CD4-positive, CD25-positive, alpha-beta regulatory T cell (primary cell): Measurements from ENCODE around the gene VGLL1. TPM values are rescaled to one million over a fixed set of nuclear protein-coding genes. Genes with fewer than 3 reads are reported as not detected.
A peak's percentile ranks its signal among the peaks of the same experiment; 100 is the strongest.

Experiments
- ATAC-seq, 2 donors: fragments of 150-1000 bp; cut with Tn5 transposase; one replicate each; pipeline ENCODE4 v1.10.0; 2021; ENCODE audit warnings: low read depth in 2 of 2, moderate number of reproducible peaks in 2 of 2, moderate library complexity in 1 of 2
- DNase-seq, 3 donors: peaks; one replicate each; pipeline versions ENCODE4 v3.0.0 to v3.0.0-alpha.2; 2012 to 2022; ENCODE audit warnings: mixed read lengths in 1 of 3
- H3K27ac ChIP-seq: one replicate; pipeline ENCODE4 v1.7.0; 2013; ENCODE audit warnings: mild to moderate bottlenecking, low read length; ENCODE audit not compliant: insufficient read depth, poor library complexity, severe bottlenecking
- H3K27me3 ChIP-seq: one replicate; pipeline ENCODE4 v1.7.0; 2013; ENCODE audit warnings: low read length; ENCODE audit not compliant: control insufficient read depth, insufficient read depth
- H3K36me3 ChIP-seq: one replicate; pipeline ENCODE4 v1.7.0; 2013; ENCODE audit warnings: mild to moderate bottlenecking, low read length, moderate library complexity; ENCODE audit not compliant: control insufficient read depth, insufficient read depth
- H3K4me1 ChIP-seq: 2 replicates; pipeline ENCODE4 v1.7.0; 2013; ENCODE audit warnings: mild to moderate bottlenecking, low read length; ENCODE audit not compliant: insufficient read depth, control insufficient read depth, poor library complexity, severe bottlenecking
- H3K4me3 ChIP-seq: one replicate; pipeline ENCODE4 v1.7.0; 2013; ENCODE audit warnings: low read depth, mild to moderate bottlenecking, low read length, moderate library complexity
- H3K9me3 ChIP-seq, 2 experiments: 1 replicate in 1 of 2; 2 replicates in 1 of 2; pipeline ENCODE4 v1.7.0; 2013; ENCODE audit warnings: low read length in 2 of 2, mild to moderate bottlenecking in 1 of 2, moderate library complexity in 1 of 2; ENCODE audit not compliant: control insufficient read depth in 2 of 2
- H3K27ac Mint-ChIP-seq, 3 donors: one replicate each; pipeline ENCODE4 v1.8.0; 2020 to 2022; ENCODE audit warnings: mild to moderate bottlenecking in 3 of 3, mixed read lengths in 3 of 3, moderate library complexity in 2 of 3
- H3K27me3 Mint-ChIP-seq: one replicate; pipeline ENCODE4 v1.8.0; 2022; ENCODE audit warnings: mild to moderate bottlenecking, mixed read lengths
- H3K36me3 Mint-ChIP-seq: one replicate; pipeline ENCODE4 v1.8.0; 2020; ENCODE audit warnings: mixed read lengths
- H3K4me1 Mint-ChIP-seq, 4 donors: one replicate each; pipeline ENCODE4 v1.8.0; 2020 to 2022; ENCODE audit warnings: mixed read lengths in 4 of 4, mild to moderate bottlenecking in 1 of 4
- H3K4me3 Mint-ChIP-seq, 4 donors: one replicate each; pipeline ENCODE4 v1.8.0; 2020 to 2022; ENCODE audit warnings: mild to moderate bottlenecking in 4 of 4, mixed read lengths in 4 of 4, moderate library complexity in 3 of 4
- H3K9me3 Mint-ChIP-seq, 7 donors: one replicate each; pipeline ENCODE4 v1.8.0; 2020 to 2022; ENCODE audit warnings: mixed read lengths in 7 of 7, mild to moderate bottlenecking in 3 of 7, moderate library complexity in 2 of 7
- polyA plus RNA-seq, 4 donors: library from polyadenylated mRNA; unstranded; fragments of 300-500 nt; fragmentation: Illumina TruSeq; gene quantifications; one replicate each; pipeline ENCODE4 v1.2.3, GENCODE V29; 2021
- total RNA-seq: library from RNA; stranded (reverse); gene quantifications from one replicate; pipeline ENCODE4 v1.2.3, GENCODE V29; 2022

The VGLL1 gene
- total RNA-seq, result not detected
- polyA plus RNA-seq, result not detected

GRCh38 chrX:136531951-136532350 lies at the start of gene VGLL1:
TSS of gene VGLL1 (plus strand) at chrX:136532215. CDS start at chrX:136536021, 3,806 bp downstream.
- peaks cover 0 to 5% (median 1%) of the 10 kb centered on the region in 4 donors for H3K4me1 Mint-ChIP-seq
- Histone ChIP-seq H3K9me3 (no peaks in the 10 kb centered on the region), H3K36me3 (no peaks in the 10 kb centered on the region), H3K27me3 (no peaks in the 10 kb centered on the region), H3K4me3 (no peak within 1 kb of the TSS), H3K27ac (no peak within 1 kb of the TSS), H3K4me1 (no peaks in the 10 kb centered on the region)
- H3K9me3 Mint-ChIP-seq, result peaks cover 0 to 2% (median 0%) of the 10 kb centered on the region in 7 donors
- H3K27me3 Mint-ChIP-seq, result peaks cover 21% of the 10 kb centered on the region
- H3K36me3 Mint-ChIP-seq, result no peaks in the 10 kb centered on the region
- no peak within 1 kb of the TSS for H3K27ac Mint-ChIP-seq
- no peak for ATAC-seq
- DNase-seq, result no peak
- no peak within 1 kb of the TSS for H3K4me3 Mint-ChIP-seq

GRCh38 chrX:136487647-136488046 lies 44.4 kb upstream of the VGLL1 start, which contains the start of gene BRS3:
TSS of gene BRS3 (plus strand) at chrX:136487947. CDS start at chrX:136488115, 168 bp downstream.
- no peak within 1 kb of the TSS for H3K4me3 Mint-ChIP-seq
- Histone ChIP-seq H3K4me3 (no peak within 1 kb of the TSS), H3K4me1 (no peaks in the 10 kb centered on the region), H3K27ac (no peak within 1 kb of the TSS), H3K9me3 (no peaks in the 10 kb centered on the region), H3K27me3 (peaks cover 15% of the 10 kb centered on the region), H3K36me3 (no peaks in the 10 kb centered on the region)
- no peak for DNase-seq
- no peak within 1 kb of the TSS for H3K27ac Mint-ChIP-seq
- H3K4me1 Mint-ChIP-seq, result no peaks in the 10 kb centered on the region
- no peaks in the 10 kb centered on the region for H3K36me3 Mint-ChIP-seq
- ATAC-seq, result no peak
- H3K27me3 Mint-ChIP-seq, result peaks cover 53% of the 10 kb centered on the region
- peaks cover 0 to 1% (median 0%) of the 10 kb centered on the region in 7 donors for H3K9me3 Mint-ChIP-seq

GRCh38 chrX:136488706-136489105 lies 43.3 kb upstream of the VGLL1 start:
- Histone ChIP-seq H3K27me3 (peaks cover 12% of the 10 kb centered on the region), H3K4me1 (no peaks in the 10 kb centered on the region), H3K9me3 (no peaks in the 10 kb centered on the region), H3K4me3 (no peak overlapping the region), H3K36me3 (no peaks in the 10 kb centered on the region), H3K27ac (no peak overlapping the region)
- Mint-ChIP-seq H3K27me3 (peaks cover 48% of the 10 kb centered on the region), H3K4me3 (no peak overlapping the region), H3K27ac (no peak overlapping the region), H3K36me3 (no peaks in the 10 kb centered on the region), H3K4me1 (no peaks in the 10 kb centered on the region), H3K9me3 (peaks cover 0 to 1% (median 0%) of the 10 kb centered on the region in 7 donors)
- ATAC-seq (no peak), DNase-seq (no peak)

- Histone ChIP-seq H3K4me3 (no peak overlapping the region), H3K9me3 (no peaks in the 10 kb centered on the region), H3K36me3 (no peaks in the 10 kb centered on the region), H3K4me1 (no peaks in the 10 kb centered on the region), H3K27me3 (peaks cover 10% of the 10 kb centered on the region), H3K27ac (no peak overlapping the region)
- Mint-ChIP-seq H3K27ac (no peak overlapping the region), H3K27me3 (peaks cover 28% of the 10 kb centered on the region), H3K36me3 (no peaks in the 10 kb centered on the region), H3K4me1 (peaks cover 0 to 8% (median 3%) of the 10 kb centered on the region in 4 donors), H3K4me3 (no peak overlapping the region), H3K9me3 (peaks cover 0 to 1% (median 0%) of the 10 kb centered on the region in 7 donors)
- no peak for DNase-seq
- ATAC-seq, result no peak
These were observed 40.2 kb upstream of the VGLL1 start for GRCh38 chrX:136491832-136492231.

GRCh38 chrX:136493011-136493410 lies 39.0 kb upstream of the VGLL1 start:
- H3K27me3 ChIP-seq, result peaks cover 10% of the 10 kb centered on the region
- no peak overlapping the region for H3K4me3 ChIP-seq
- H3K9me3 ChIP-seq, result no peaks in the 10 kb centered on the region
- Mint-ChIP-seq H3K27ac (no peak overlapping the region), H3K4me1 (peaks cover 0 to 8% (median 4%) of the 10 kb centered on the region in 4 donors), H3K9me3 (peaks cover 0 to 1% (median 0%) of the 10 kb centered on the region in 7 donors), H3K27me3 (peaks cover 26% of the 10 kb centered on the region), H3K36me3 (no peaks in the 10 kb centered on the region), H3K4me3 (no peak overlapping the region)
- H3K27ac ChIP-seq, result no peak overlapping the region
- ATAC-seq (no peak), DNase-seq (no peak)
- peaks cover under 1% of the 10 kb centered on the region for H3K4me1 ChIP-seq
- H3K36me3 ChIP-seq, result no peaks in the 10 kb centered on the region

GRCh38 chrX:136495043-136495442 lies 37.0 kb upstream of the VGLL1 start:
- Mint-ChIP-seq H3K27ac (no peak overlapping the region), H3K4me1 (peaks cover 9 to 22% (median 15%) of the 10 kb centered on the region in 4 donors), H3K9me3 (peaks cover 0 to 1% (median 0%) of the 10 kb centered on the region in 7 donors), H3K36me3 (no peaks in the 10 kb centered on the region), H3K4me3 (peak overlapping the region in 3 of 4 donors; percentile 1 to 48 (median 39)), H3K27me3 (peaks cover 9% of the 10 kb centered on the region)
- Histone ChIP-seq H3K4me1 (peaks cover 13% of the 10 kb centered on the region), H3K4me3 (no peak overlapping the region), H3K36me3 (peaks cover 3% of the 10 kb centered on the region), H3K27me3 (no peaks in the 10 kb centered on the region), H3K9me3 (no peaks in the 10 kb centered on the region), H3K27ac (no peak overlapping the region)
- no peak for DNase-seq
- no peak for ATAC-seq

- Mint-ChIP-seq H3K4me3 (peak overlapping the region; percentile 87 to 98 (median 94)), H3K4me1 (peaks cover 9 to 22% (median 15%) of the 10 kb centered on the region in 4 donors), H3K27me3 (no peaks in the 10 kb centered on the region), H3K27ac (peak overlapping the region; percentile 98), H3K9me3 (peaks cover 0 to 1% (median 0%) of the 10 kb centered on the region in 7 donors), H3K36me3 (peaks cover 3% of the 10 kb centered on the region)
- Histone ChIP-seq H3K27ac (peak overlapping the region; percentile 95), H3K9me3 (no peaks in the 10 kb centered on the region), H3K27me3 (no peaks in the 10 kb centered on the region), H3K4me1 (peaks cover 13% of the 10 kb centered on the region), H3K4me3 (peak overlapping the region; percentile 92), H3K36me3 (peaks cover 9% of the 10 kb centered on the region)
- no peak for ATAC-seq
- no peak for DNase-seq
These were observed 35.7 kb upstream of the VGLL1 start for GRCh38 chrX:136496186-136496763.
